Peyer's patch (tissue), 4 donors: ENCODE data around the gene CCR5AS.

Experiments used
- CTCF ChIP-seq, 6 experiments: fragments of 450-650 bp in 4 of 6; fragments of 200-600 bp in 2 of 6; sonication (generic) in 1 of 6; IDR thresholded peaks; one replicate each; pipeline ENCODE4 v1.5.1; 2017 to 2019; ENCODE audit warnings: antibody characterized with exemption in 6 of 6, mild to moderate bottlenecking in 3 of 6, moderate library complexity in 1 of 6
- POLR2A ChIP-seq, 2 donors: fragments of 450-650 bp; IDR thresholded peaks; one replicate each; pipeline ENCODE4 v1.5.1; 2017; ENCODE audit warnings: antibody characterized with exemption in 2 of 2, mild to moderate bottlenecking in 2 of 2, moderate library complexity in 2 of 2

- TF ChIP-seq CTCF (IDR thresholded peaks at IDR 0.05) (no peak), POLR2A (IDR thresholded peaks at IDR 0.05) (no peak)
These were observed 27.0 kb upstream of the CCR5AS start for GRCh38 chr3:46433841-46434240.
